ENCODE results near the gene PRDM11. TPM values are rescaled to one million over a fixed set of nuclear protein-coding genes. Genes with fewer than 3 reads are reported as not detected.

Gene PRDM11
- total RNA-seq, 1 experiment from 2014 or later, result 8.1 TPM

DNA sequence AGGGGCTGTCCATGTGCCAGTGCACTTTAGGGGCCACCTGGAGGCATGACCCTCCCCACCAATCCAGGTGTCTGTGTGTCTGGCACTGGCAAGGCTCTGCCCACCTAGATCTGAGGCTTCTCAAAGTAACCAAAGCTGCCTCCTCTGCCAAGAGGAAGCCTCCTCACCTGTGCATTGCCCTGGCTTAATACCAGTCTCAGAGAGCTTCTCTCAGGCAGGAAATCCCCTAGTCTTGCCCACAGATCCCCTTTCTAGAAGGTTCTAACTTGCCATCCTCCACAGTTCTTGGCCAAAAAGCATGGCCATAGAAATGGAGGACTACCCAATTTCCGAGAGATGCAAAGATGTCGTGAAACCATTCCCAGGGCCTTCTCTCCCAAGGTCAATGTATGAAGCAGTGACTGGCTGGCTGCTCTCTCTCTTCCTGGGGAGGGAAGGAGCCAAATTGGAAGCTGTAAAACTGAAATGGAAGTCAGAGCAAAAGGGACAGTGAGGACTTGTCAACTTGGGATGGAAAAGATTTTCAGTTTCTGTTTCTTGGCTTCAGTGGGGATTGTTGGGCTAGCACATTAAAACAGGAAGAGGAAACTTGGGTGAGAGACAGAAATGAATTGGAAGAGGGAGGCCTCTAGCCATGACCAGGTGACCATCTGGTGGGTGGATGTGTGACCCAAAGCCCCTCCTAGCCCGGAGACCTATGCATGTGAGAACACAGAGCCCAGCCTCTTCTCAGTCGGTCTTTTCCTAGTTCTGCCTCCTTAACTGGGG lies 68.8 kb downstream of the PRDM11 start:
- Mint-ChIP-seq H3K9me3 (ENCODE audit: low read depth, unreplicated experiment) (no peaks in the 10 kb centered on the region), H3K36me3 (ENCODE audit: insufficient read depth, unreplicated experiment) (no peaks in the 10 kb centered on the region), H3K27me3 (ENCODE audit: unreplicated experiment) (no peaks in the 10 kb centered on the region), H3K27ac (ENCODE audit: unreplicated experiment) (no peak overlapping the region), H3K4me1 (ENCODE audit: low read depth, unreplicated experiment) (no peaks in the 10 kb centered on the region), H3K4me3 (ENCODE audit: low read depth, unreplicated experiment) (no peak overlapping the region)
- DNase-seq, result no peak
- intact Hi-C loops (cut with micrococcal nuclease; ENCODE audit: unreplicated experiment), result no loop called here
- TF ChIP-seq, protein P1, sequence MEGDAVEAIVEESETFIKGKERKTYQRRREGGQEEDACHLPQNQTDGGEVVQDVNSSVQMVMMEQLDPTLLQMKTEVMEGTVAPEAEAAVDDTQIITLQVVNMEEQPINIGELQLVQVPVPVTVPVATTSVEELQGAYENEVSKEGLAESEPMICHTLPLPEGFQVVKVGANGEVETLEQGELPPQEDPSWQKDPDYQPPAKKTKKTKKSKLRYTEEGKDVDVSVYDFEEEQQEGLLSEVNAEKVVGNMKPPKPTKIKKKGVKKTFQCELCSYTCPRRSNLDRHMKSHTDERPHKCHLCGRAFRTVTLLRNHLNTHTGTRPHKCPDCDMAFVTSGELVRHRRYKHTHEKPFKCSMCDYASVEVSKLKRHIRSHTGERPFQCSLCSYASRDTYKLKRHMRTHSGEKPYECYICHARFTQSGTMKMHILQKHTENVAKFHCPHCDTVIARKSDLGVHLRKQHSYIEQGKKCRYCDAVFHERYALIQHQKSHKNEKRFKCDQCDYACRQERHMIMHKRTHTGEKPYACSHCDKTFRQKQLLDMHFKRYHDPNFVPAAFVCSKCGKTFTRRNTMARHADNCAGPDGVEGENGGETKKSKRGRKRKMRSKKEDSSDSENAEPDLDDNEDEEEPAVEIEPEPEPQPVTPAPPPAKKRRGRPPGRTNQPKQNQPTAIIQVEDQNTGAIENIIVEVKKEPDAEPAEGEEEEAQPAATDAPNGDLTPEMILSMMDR (IDR thresholded peaks at IDR 0.05; ENCODE audit: unreplicated experiment), result no peak
- no TSS peak for BruUV-seq (replicated peaks)
- CTCF ChIA-PET, result no interaction called here

DNA sequence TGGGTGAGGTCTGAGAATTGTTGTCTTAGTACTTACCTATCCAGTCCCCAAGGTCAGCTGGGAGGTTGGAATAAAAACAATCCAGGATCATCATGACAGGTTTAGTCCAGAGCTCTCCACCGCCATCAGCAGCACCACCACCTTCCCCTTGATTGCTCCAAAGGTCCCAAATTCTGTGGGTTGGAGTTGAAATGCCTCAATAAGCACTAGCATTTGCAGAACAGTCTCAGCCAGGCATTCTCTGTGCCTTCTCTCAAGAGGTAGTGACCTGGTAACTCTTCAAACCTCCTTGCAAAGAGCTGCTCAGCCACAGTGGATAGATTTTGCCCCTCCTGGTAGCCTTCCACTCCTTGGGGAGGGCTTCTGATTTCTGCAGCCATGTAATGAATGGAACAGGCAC lies 69.6 kb downstream of the PRDM11 start:
- Mint-ChIP-seq H3K9me3 (ENCODE audit: low read depth, unreplicated experiment) (no peaks in the 10 kb centered on the region), H3K36me3 (ENCODE audit: insufficient read depth, unreplicated experiment) (no peaks in the 10 kb centered on the region), H3K4me3 (ENCODE audit: low read depth, unreplicated experiment) (no peak overlapping the region), H3K27ac (ENCODE audit: unreplicated experiment) (no peak overlapping the region), H3K4me1 (ENCODE audit: low read depth, unreplicated experiment) (no peaks in the 10 kb centered on the region), H3K27me3 (ENCODE audit: unreplicated experiment) (no peaks in the 10 kb centered on the region)
- TF ChIP-seq, protein P1 (IDR thresholded peaks at IDR 0.05; ENCODE audit: unreplicated experiment), result no peak
- intact Hi-C loops (cut with micrococcal nuclease; ENCODE audit: unreplicated experiment), result no loop called here
- CTCF ChIA-PET, result no interaction called here
- DNase-seq, result no peak
- BruUV-seq (replicated peaks), result no TSS peak

DNA sequence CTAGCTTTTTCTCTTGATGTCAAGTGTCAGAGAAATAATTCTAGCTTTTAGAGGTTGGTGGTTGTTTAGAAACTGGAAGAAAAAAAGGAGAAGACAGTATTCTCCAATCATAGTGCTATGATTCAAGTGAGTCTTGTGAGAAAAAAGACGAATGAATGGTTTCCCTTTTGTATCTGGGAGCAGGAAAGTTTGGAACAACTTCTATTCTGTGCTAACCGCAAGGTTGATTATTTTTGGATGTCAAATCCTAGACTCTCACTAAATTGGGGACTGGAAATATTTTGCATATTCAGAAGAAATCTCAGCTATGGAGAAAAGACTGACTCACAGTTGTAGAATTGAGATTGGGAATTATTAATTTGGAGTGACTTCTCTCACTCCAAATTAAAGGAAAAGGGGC lies 70.5 kb downstream of the PRDM11 start:
- Mint-ChIP-seq H3K4me1 (ENCODE audit: low read depth, unreplicated experiment) (no peaks in the 10 kb centered on the region), H3K27me3 (ENCODE audit: unreplicated experiment) (no peaks in the 10 kb centered on the region), H3K27ac (ENCODE audit: unreplicated experiment) (no peak overlapping the region), H3K36me3 (ENCODE audit: insufficient read depth, unreplicated experiment) (no peaks in the 10 kb centered on the region), H3K9me3 (ENCODE audit: low read depth, unreplicated experiment) (no peaks in the 10 kb centered on the region), H3K4me3 (ENCODE audit: low read depth, unreplicated experiment) (no peak overlapping the region)
- BruUV-seq (replicated peaks), result no TSS peak
- CTCF ChIA-PET, result no interaction called here
- intact Hi-C loops (cut with micrococcal nuclease; ENCODE audit: unreplicated experiment), result no loop called here
- no peak for DNase-seq
- TF ChIP-seq, protein P1 (IDR thresholded peaks at IDR 0.05; ENCODE audit: unreplicated experiment), result no peak

DNA sequence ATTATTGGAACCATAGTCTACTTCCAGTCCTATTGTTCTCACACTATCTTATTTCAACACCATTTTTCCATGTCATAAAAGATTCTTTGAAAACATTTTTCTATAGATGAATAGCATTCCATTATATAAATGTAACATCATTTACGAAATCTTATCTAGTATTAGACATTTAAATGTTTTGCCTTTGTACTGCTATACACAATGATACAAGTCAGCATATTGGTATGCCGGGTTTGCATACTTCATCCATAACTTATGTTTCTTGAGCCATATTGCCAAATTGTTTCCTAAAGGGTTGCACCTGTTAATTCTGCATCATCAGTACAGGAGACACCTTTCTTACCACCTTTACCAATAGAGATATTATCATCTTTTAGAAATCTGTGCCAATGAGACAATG lies 71.6 kb downstream of the PRDM11 start:
- H3K36me3 Mint-ChIP-seq (ENCODE audit: insufficient read depth, unreplicated experiment), result no peaks in the 10 kb centered on the region
- intact Hi-C loops (cut with micrococcal nuclease; ENCODE audit: unreplicated experiment), result no loop called here
- CTCF ChIA-PET, result no interaction called here
- TF ChIP-seq, protein P1 (IDR thresholded peaks at IDR 0.05; ENCODE audit: unreplicated experiment), result no peak
- H3K27ac Mint-ChIP-seq (ENCODE audit: unreplicated experiment), result no peak overlapping the region
- DNase-seq, result no peak
- no peaks in the 10 kb centered on the region for H3K27me3 Mint-ChIP-seq (ENCODE audit: unreplicated experiment)
- no peak overlapping the region for H3K4me3 Mint-ChIP-seq (ENCODE audit: low read depth, unreplicated experiment)
- no TSS peak for BruUV-seq (replicated peaks)
- no peaks in the 10 kb centered on the region for H3K4me1 Mint-ChIP-seq (ENCODE audit: low read depth, unreplicated experiment)
- H3K9me3 Mint-ChIP-seq (ENCODE audit: low read depth, unreplicated experiment), result no peaks in the 10 kb centered on the region
